HFF-Myc (cell line): ENCODE measurements around the gene CLEC9A.

Experiments
- DNase-seq: peaks from one replicate; pipeline ENCODE4 v3.0.0-alpha.2; 2011; ENCODE audit warnings: low read depth; ENCODE audit errors: extremely low read depth
- H3K4me3 ChIP-seq: replicated peaks from 2 replicates; pipeline ENCODE4 v1.5.1; 2011; ENCODE audit warnings: low read depth, mild to moderate bottlenecking, control low read depth, low read length
- TF ChIP-seq, protein P1 (sequence below): IDR thresholded peaks from 2 replicates; pipeline ENCODE4 v1.5.1; 2012; ENCODE audit warnings: mild to moderate bottlenecking, low read depth, low read length, control low read depth; ENCODE audit errors: missing control alignments

CLEC9A gene

DNA sequence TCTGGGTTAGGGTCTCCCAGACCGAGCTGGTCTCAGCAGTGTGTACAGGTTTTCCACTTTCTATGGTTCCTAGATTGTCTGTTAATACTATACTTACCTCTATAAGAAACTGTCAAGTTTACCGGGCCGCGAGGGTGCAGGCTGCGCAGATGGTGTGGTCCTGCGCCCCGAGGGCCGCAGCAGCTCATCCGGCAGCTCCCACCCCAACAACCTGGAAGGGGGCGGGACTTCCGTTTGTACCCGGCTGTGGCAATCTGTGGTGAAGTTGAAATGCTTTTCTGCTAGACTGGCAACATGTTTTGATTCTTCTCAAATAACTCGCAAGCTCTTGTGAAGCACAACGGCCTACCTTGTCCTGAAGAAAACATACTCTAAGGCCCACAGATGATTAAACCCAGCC, at the start of gene CLEC9A:
TSS of gene CLEC9A (plus strand) at position 237 of the 400 bp plus-strand sequence. CDS start 22,006 bp downstream, outside the sequence.
- no peak for DNase-seq
- TF ChIP-seq, protein P1, sequence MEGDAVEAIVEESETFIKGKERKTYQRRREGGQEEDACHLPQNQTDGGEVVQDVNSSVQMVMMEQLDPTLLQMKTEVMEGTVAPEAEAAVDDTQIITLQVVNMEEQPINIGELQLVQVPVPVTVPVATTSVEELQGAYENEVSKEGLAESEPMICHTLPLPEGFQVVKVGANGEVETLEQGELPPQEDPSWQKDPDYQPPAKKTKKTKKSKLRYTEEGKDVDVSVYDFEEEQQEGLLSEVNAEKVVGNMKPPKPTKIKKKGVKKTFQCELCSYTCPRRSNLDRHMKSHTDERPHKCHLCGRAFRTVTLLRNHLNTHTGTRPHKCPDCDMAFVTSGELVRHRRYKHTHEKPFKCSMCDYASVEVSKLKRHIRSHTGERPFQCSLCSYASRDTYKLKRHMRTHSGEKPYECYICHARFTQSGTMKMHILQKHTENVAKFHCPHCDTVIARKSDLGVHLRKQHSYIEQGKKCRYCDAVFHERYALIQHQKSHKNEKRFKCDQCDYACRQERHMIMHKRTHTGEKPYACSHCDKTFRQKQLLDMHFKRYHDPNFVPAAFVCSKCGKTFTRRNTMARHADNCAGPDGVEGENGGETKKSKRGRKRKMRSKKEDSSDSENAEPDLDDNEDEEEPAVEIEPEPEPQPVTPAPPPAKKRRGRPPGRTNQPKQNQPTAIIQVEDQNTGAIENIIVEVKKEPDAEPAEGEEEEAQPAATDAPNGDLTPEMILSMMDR = no peak
- no peak within 1 kb of the TSS for H3K4me3 ChIP-seq

DNA sequence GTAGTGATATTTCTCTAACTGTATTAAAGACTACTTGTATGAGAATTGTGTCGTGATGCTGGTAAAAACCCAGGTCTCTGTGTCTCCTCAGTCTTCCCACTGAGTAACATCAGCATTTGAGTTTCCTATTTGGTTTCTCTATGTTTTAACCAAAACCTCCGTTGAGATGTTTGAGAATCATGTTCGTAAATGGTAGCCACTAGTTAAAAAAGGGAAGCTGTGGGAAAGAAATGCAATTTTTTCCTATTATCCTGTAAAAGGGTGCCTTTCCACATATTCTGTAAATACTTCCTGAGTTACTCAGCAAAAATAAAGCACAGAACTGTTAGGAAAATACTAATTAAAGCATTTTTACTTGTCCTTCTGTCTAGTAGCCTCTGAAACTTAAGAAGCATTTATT, 38.6 kb upstream of the CLEC9A start:
- no peak for DNase-seq
- no peak overlapping the region for H3K4me3 ChIP-seq
- TF ChIP-seq, protein P1 = no peak

DNA sequence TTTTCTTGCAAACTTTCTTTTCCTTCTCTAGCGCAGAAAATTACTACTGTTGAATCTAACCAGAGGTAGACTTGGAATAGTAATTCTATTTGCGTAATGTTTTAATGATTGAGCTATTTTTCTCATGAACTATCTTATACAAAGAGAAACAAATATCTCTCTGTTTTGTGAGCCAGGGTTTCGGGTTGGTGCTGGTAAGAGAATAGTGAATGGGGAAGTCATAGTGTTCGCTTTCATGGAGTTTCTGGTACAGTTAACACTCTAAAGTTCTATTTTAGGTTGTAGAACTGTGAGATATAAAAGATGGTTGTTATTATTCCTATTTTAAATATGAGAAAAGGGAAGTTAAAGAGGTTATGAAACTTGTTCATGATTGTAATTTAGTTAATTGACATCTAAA, 38.2 kb upstream of the CLEC9A start:
- no peak overlapping the region for H3K4me3 ChIP-seq
- TF ChIP-seq, protein P1 = no peak

DNA sequence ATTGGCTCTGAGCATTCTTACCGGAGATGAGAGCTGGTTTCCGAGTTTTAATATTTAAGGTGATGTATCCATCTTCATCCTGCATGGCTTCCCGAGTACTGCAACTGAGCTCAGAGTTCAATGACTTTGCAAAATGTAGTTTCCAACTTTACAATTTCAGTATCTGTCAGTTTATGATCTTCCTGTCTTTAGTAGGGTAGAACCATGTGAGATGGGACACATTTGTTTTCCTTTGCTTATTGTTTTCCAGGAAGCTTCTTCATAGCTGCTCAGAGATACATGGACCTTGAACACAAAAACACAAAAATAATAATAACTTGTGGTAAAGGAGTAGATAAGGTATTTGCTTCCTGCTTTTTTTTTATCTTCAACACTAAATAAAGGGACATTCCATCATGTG, 31.5 kb upstream of the CLEC9A start, which contains the start of gene CLEC1B:
TSS of gene CLEC1B (minus strand) at position 106 of the 400 bp plus-strand sequence. CDS start at position 85, 21 bp downstream.
- H3K4me3 ChIP-seq = no peak within 1 kb of the TSS
- DNase-seq = no peak
- TF ChIP-seq, protein P1 = no peak

More for the DNA sequence above, 38.2 kb upstream of the CLEC9A start:
- DNase-seq = no peak

DNA sequence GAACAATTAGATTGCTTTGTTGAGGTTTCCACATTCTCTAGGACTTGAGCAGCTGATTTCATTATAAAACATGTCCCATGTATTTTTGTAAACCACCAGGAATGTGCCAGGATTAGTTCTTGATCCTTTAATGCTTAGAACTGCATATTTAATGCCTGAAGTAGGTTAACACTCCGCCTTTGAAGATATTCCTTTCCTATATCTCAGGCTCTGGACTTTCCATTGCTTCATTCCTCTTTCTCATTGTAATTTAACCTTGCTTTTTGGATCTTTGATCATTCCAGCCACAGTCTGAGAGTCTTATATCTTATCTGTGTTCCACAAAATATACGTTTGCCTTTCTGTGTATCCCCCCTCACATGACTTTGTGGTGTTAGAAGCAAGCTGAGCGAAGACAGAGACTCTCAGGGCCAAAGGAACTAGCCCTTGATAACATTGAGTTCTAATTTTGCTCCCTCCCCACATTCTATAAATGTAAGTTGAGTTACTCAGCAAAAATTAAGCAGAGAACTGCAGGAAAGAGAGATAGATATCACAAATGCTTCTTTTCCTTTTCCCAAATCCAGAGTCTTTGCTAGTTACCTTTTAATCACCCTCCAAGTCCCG, 29.2 kb upstream of the CLEC9A start:
- TF ChIP-seq, protein P1 = no peak
- no peak for DNase-seq
- H3K4me3 ChIP-seq = no peak overlapping the region

DNA sequence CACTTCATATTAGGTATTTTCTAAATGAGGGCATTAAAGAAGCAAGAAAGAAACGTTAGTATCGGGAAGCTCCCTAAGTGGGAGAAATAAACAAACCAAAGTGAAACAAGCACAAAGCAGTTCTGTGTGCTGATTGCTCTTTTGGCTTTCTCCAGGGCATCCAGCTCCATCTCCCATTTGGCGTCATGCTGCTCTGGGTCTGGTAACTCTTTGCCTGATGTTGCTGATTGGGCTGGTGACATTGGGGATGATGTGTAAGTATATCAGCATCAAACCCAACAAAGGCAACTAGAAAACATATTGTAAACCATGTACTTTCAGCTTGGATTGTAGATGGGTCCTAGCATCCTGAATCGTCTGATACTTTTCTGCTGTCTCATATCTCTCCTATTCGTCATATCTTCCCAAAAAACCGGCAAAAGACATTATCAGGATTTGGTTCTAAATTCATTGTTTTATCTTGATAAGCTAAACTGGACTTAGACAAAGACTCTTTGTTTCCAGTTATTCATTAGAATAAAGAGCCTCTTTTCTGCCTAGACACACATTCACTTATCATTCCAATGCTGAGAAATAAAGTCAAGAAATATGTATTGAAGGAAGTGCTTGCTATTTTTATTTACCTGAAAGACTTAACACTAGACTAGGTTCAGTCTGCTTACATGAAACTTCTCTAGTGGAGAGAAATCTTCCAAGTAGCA, 17.7 kb upstream of the CLEC9A start:
- TF ChIP-seq, protein P1 = no peak
- H3K4me3 ChIP-seq = no peak overlapping the region
- no peak for DNase-seq
